DOHH2 (cell line): ENCODE results near the gene TANGO2.

Experiments used
- H3F3A ChIP-seq: fragments of 200-600 bp; sonication (generic), shearing (Covaris generic); 2 replicates; pipeline ENCODE4 v1.6.0; 2016; ENCODE audit warnings: antibody characterized with exemption, mild to moderate bottlenecking; ENCODE audit not compliant: control insufficient read depth, insufficient read depth
- H3K27ac ChIP-seq: fragments of 200-600 bp; sonication (generic); 2 replicates; pipeline ENCODE4 v1.5.1; 2014; ENCODE audit warnings: low read depth, mild to moderate bottlenecking, low read length, moderate library complexity
- H3K27me3 ChIP-seq: fragments of 200-600 bp; sonication (generic); 2 replicates; pipeline ENCODE4 v1.6.1; 2014; ENCODE audit warnings: mild to moderate bottlenecking, low read length, mixed read lengths; ENCODE audit not compliant: control insufficient read depth
- H3K36me3 ChIP-seq: fragments of 200-600 bp; sonication (generic); 2 replicates; pipeline ENCODE4 v1.6.1; 2014; ENCODE audit warnings: mild to moderate bottlenecking, low read length, moderate library complexity, mixed read lengths; ENCODE audit not compliant: control insufficient read depth
- H3K4me1 ChIP-seq: fragments of 200-600 bp; sonication (generic); 2 replicates; pipeline ENCODE4 v1.6.1; 2014; ENCODE audit warnings: mild to moderate bottlenecking, low read length, mixed read lengths; ENCODE audit not compliant: control insufficient read depth
- H3K4me2 ChIP-seq: fragments of 200-600 bp; sonication (generic); 2 replicates; pipeline ENCODE4 v1.6.0; 2014; ENCODE audit warnings: mild to moderate bottlenecking, low read length, moderate library complexity
- H3K4me3 ChIP-seq: fragments of 200-600 bp; sonication (generic); 2 replicates; pipeline ENCODE4 v1.5.1; 2014; ENCODE audit warnings: mild to moderate bottlenecking, low read length, mixed read lengths
- H3K79me2 ChIP-seq: fragments of 200-600 bp; sonication (generic); 2 replicates; pipeline ENCODE4 v1.6.1; 2014; ENCODE audit warnings: mild to moderate bottlenecking, low read length, mixed read lengths; ENCODE audit not compliant: control insufficient read depth
- H3K9me2 ChIP-seq: fragments of 200-600 bp; sonication (generic); replicated peaks from 2 replicates; pipeline ENCODE4 v1.6.1; 2014; ENCODE audit warnings: mild to moderate bottlenecking, low read length, mixed read lengths; ENCODE audit not compliant: control insufficient read depth
- H3K9me3 ChIP-seq: fragments of 200-600 bp; sonication (generic); 2 replicates; pipeline ENCODE4 v1.6.1; 2014; ENCODE audit warnings: antibody characterized with exemption, low read length, mixed read lengths; ENCODE audit not compliant: control insufficient read depth, insufficient read depth
- H4K20me1 ChIP-seq: fragments of 200-600 bp; sonication (generic); 2 replicates; pipeline ENCODE4 v1.6.0; 2014; ENCODE audit warnings: low read depth, mild to moderate bottlenecking, antibody characterized with exemption, low read length, moderate library complexity; ENCODE audit not compliant: control insufficient read depth, insufficient read depth
- CTCF ChIP-seq: fragments of 200-600 bp; sonication (generic); IDR thresholded peaks from one replicate; pipeline ENCODE4 v1.5.1; 2014; ENCODE audit warnings: antibody characterized with exemption, mild to moderate bottlenecking, low read depth, low read length; ENCODE audit not compliant: poor library complexity, severe bottlenecking
- EZH2phosphoT487 ChIP-seq: fragments of 200-600 bp; sonication (generic); IDR thresholded peaks from 2 replicates; pipeline ENCODE4 v1.6.1; 2017; ENCODE audit warnings: borderline replicate concordance, mild to moderate bottlenecking, antibody characterized with exemption, low read length, moderate library complexity, mixed read lengths

TANGO2 gene

GRCh38 chr22:20040327-20041200 is 19.7 kb downstream of the TANGO2 start:
- TF ChIP-seq CTCF (no peak), EZH2phosphoT487 (no peak)
- Histone ChIP-seq H3K9me3 (no peaks in the 10 kb centered on the region), H3K9me2 (no peaks in the 10 kb centered on the region), H3K36me3 (peaks cover 19% of the 10 kb centered on the region), H3F3A (no peaks in the 10 kb centered on the region), H3K79me2 (peaks cover 11% of the 10 kb centered on the region), H3K27ac (no peak overlapping the region), H3K4me3 (no peak overlapping the region), H3K4me1 (peaks cover 29% of the 10 kb centered on the region), H4K20me1 (no peaks in the 10 kb centered on the region), H3K4me2 (no peak overlapping the region), H3K27me3 (no peaks in the 10 kb centered on the region)

- Histone ChIP-seq H3K9me3 (no peaks in the 10 kb centered on the region), H4K20me1 (no peaks in the 10 kb centered on the region), H3K79me2 (no peaks in the 10 kb centered on the region), H3F3A (no peaks in the 10 kb centered on the region), H3K9me2 (no peaks in the 10 kb centered on the region), H3K36me3 (peaks cover 17% of the 10 kb centered on the region; the same call in 1 of the 2 replicates), H3K4me2 (no peak overlapping the region), H3K4me1 (peaks cover 1% of the 10 kb centered on the region; the same call in 1 of the 2 replicates), H3K27ac (no peak overlapping the region), H3K4me3 (no peak overlapping the region), H3K27me3 (no peaks in the 10 kb centered on the region)
- TF ChIP-seq EZH2phosphoT487 (no peak), CTCF (no peak)
Measured at GRCh38 chr22:20043057-20043996, 22.4 kb downstream of the TANGO2 start.

GRCh38 chr22:20043997-20044342 is 23.1 kb downstream of the TANGO2 start:
- no peaks in the 10 kb centered on the region for H3K79me2 ChIP-seq
- H3K4me3 ChIP-seq: no peak overlapping the region
- H3K27me3 ChIP-seq: no peaks in the 10 kb centered on the region
- H3K9me2 ChIP-seq: no peaks in the 10 kb centered on the region
- H3K36me3 ChIP-seq: peaks cover 15% of the 10 kb centered on the region; the same call in 1 of the 2 replicates
- no peaks in the 10 kb centered on the region for H3F3A ChIP-seq
- no peaks in the 10 kb centered on the region for H3K4me1 ChIP-seq
- no peak overlapping the region for H3K4me2 ChIP-seq
- no peak overlapping the region for H3K27ac ChIP-seq
- TF ChIP-seq EZH2phosphoT487 (no peak), CTCF (no peak)
- no peaks in the 10 kb centered on the region for H3K9me3 ChIP-seq
- H4K20me1 ChIP-seq: no peaks in the 10 kb centered on the region
